CD4-positive, CD25-positive, alpha-beta regulatory T cell (primary cell): ENCODE results near the gene PGM5. TPM values are rescaled to one million over a fixed set of nuclear protein-coding genes. Genes with fewer than 3 reads are reported as not detected.

ENCODE experiments used
- ATAC-seq, 2 donors: fragments of 150-1000 bp; cut with Tn5 transposase; one replicate each; pipeline ENCODE4 v1.10.0; 2021; ENCODE audit warnings: low read depth in 2 of 2, moderate number of reproducible peaks in 2 of 2, moderate library complexity in 1 of 2
- DNase-seq, 3 donors: peaks; one replicate each; pipeline versions ENCODE4 v3.0.0 to v3.0.0-alpha.2; 2012 to 2022; ENCODE audit warnings: mixed read lengths in 1 of 3
- H3K27ac ChIP-seq: one replicate; pipeline ENCODE4 v1.7.0; 2013; ENCODE audit warnings: mild to moderate bottlenecking, low read length; ENCODE audit not compliant: insufficient read depth, poor library complexity, severe bottlenecking
- H3K27me3 ChIP-seq: one replicate; pipeline ENCODE4 v1.7.0; 2013; ENCODE audit warnings: low read length; ENCODE audit not compliant: control insufficient read depth, insufficient read depth
- H3K36me3 ChIP-seq: one replicate; pipeline ENCODE4 v1.7.0; 2013; ENCODE audit warnings: mild to moderate bottlenecking, low read length, moderate library complexity; ENCODE audit not compliant: control insufficient read depth, insufficient read depth
- H3K4me1 ChIP-seq: 2 replicates; pipeline ENCODE4 v1.7.0; 2013; ENCODE audit warnings: mild to moderate bottlenecking, low read length; ENCODE audit not compliant: insufficient read depth, control insufficient read depth, poor library complexity, severe bottlenecking
- H3K4me3 ChIP-seq: one replicate; pipeline ENCODE4 v1.7.0; 2013; ENCODE audit warnings: low read depth, mild to moderate bottlenecking, low read length, moderate library complexity
- H3K9me3 ChIP-seq, 2 experiments: 1 replicate in 1 of 2; 2 replicates in 1 of 2; pipeline ENCODE4 v1.7.0; 2013; ENCODE audit warnings: low read length in 2 of 2, mild to moderate bottlenecking in 1 of 2, moderate library complexity in 1 of 2; ENCODE audit not compliant: control insufficient read depth in 2 of 2
- H3K27ac Mint-ChIP-seq, 3 donors: one replicate each; pipeline ENCODE4 v1.8.0; 2020 to 2022; ENCODE audit warnings: mild to moderate bottlenecking in 3 of 3, mixed read lengths in 3 of 3, moderate library complexity in 2 of 3
- H3K27me3 Mint-ChIP-seq: one replicate; pipeline ENCODE4 v1.8.0; 2022; ENCODE audit warnings: mild to moderate bottlenecking, mixed read lengths
- H3K36me3 Mint-ChIP-seq: one replicate; pipeline ENCODE4 v1.8.0; 2020; ENCODE audit warnings: mixed read lengths
- H3K4me1 Mint-ChIP-seq, 4 donors: one replicate each; pipeline ENCODE4 v1.8.0; 2020 to 2022; ENCODE audit warnings: mixed read lengths in 4 of 4, mild to moderate bottlenecking in 1 of 4
- H3K4me3 Mint-ChIP-seq, 4 donors: one replicate each; pipeline ENCODE4 v1.8.0; 2020 to 2022; ENCODE audit warnings: mild to moderate bottlenecking in 4 of 4, mixed read lengths in 4 of 4, moderate library complexity in 3 of 4
- H3K9me3 Mint-ChIP-seq, 7 donors: one replicate each; pipeline ENCODE4 v1.8.0; 2020 to 2022; ENCODE audit warnings: mixed read lengths in 7 of 7, mild to moderate bottlenecking in 3 of 7, moderate library complexity in 2 of 7
- polyA plus RNA-seq, 4 donors: library from polyadenylated mRNA; unstranded; fragments of 300-500 nt; fragmentation: Illumina TruSeq; gene quantifications; one replicate each; pipeline ENCODE4 v1.2.3, GENCODE V29; 2021
- total RNA-seq: library from RNA; stranded (reverse); gene quantifications from one replicate; pipeline ENCODE4 v1.2.3, GENCODE V29; 2022

The PGM5 gene
- total and polyA plus RNA-seq, 5 donors from 2014 or later, result not detected

DNA sequence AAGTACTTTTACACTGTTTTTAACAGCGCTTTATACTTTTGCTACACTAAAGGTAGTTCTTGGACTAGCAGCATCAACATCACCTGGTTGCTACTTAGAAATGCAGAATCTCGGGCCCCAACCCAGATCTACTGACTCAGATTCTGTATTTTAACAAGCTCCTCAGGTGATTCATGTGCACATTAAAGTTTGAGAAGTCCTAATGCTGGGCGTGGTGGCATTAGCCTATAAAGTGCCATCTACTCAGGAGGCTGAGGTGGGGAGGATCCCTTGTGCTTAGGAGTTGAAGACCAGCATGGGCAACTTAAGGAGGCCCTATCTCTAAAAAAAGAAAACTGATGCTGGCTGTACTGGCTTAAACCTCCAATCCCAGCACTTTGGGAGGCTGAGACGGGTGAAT is 157.6 kb downstream of the PGM5 start:
- Histone ChIP-seq H3K27ac (no peak overlapping the region), H3K9me3 (peaks cover 0 to 7% of the 10 kb centered on the region in 2 experiments), H3K36me3 (no peaks in the 10 kb centered on the region), H3K4me3 (no peak overlapping the region), H3K4me1 (no peaks in the 10 kb centered on the region), H3K27me3 (peaks cover 6% of the 10 kb centered on the region)
- ATAC-seq, result no peak
- H3K9me3 Mint-ChIP-seq, result peaks cover 0 to 9% (median 0%) of the 10 kb centered on the region in 7 donors
- H3K4me1 Mint-ChIP-seq, result no peaks in the 10 kb centered on the region
- peaks cover 4% of the 10 kb centered on the region for H3K27me3 Mint-ChIP-seq
- H3K4me3 Mint-ChIP-seq, result no peak overlapping the region
- H3K27ac Mint-ChIP-seq, result no peak overlapping the region
- no peaks in the 10 kb centered on the region for H3K36me3 Mint-ChIP-seq
- DNase-seq, result no peak

DNA sequence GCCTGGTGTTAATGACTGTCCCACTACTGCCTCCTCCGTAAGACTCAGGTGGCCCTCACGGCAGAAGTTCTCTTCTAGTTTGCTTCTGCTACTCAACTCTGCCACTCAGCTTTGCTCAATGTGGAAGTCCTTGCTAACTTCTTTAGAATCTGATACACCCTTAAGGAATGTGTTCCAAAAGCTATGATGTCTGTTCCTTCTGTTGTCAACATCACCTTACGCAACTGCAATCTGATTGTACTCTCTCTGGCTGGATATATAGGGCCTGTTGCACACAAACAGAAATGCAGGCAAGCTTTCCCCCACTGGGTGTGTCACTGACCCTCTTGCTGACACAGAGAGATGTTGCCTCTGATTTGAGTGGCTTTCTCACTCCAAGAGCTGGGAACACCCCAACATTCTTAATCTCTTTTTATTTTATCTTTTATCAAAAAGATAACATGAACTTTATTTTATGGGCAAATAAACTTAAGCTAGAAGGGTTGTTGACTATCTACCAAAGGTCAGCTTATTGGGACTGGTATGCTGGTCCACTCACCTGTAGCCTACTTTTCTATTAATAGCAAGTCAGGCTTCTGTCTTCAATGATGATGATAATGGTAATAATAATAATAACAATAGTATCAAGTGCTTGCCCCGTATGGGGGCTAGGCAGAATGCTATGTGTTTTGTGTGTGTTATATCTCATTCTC is 159.1 kb downstream of the PGM5 start:
- no peak overlapping the region for H3K4me3 Mint-ChIP-seq
- no peaks in the 10 kb centered on the region for H3K36me3 ChIP-seq
- H3K4me1 Mint-ChIP-seq, result no peaks in the 10 kb centered on the region
- H3K4me1 ChIP-seq, result no peaks in the 10 kb centered on the region
- no peak overlapping the region for H3K27ac ChIP-seq
- H3K27me3 Mint-ChIP-seq, result peaks cover 3% of the 10 kb centered on the region
- no peak for DNase-seq
- no peak overlapping the region for H3K27ac Mint-ChIP-seq
- H3K9me3 Mint-ChIP-seq, result peaks cover 0 to 9% (median 0%) of the 10 kb centered on the region in 7 donors
- no peaks in the 10 kb centered on the region for H3K36me3 Mint-ChIP-seq
- H3K4me3 ChIP-seq, result no peak overlapping the region
- ATAC-seq, result no peak
- H3K27me3 ChIP-seq, result peaks cover 6% of the 10 kb centered on the region
- peaks cover 0 to 7% of the 10 kb centered on the region in 2 experiments for H3K9me3 ChIP-seq

- no peak overlapping the region for H3K27ac Mint-ChIP-seq
- Histone ChIP-seq H3K9me3 (peaks cover 0 to 7% of the 10 kb centered on the region in 2 experiments), H3K36me3 (no peaks in the 10 kb centered on the region), H3K27me3 (no peaks in the 10 kb centered on the region), H3K27ac (no peak overlapping the region), H3K4me3 (no peak overlapping the region), H3K4me1 (no peaks in the 10 kb centered on the region)
- H3K27me3 Mint-ChIP-seq, result peaks cover 4% of the 10 kb centered on the region
- ATAC-seq (no peak), DNase-seq (no peak)
- peaks cover 0 to 9% (median 0%) of the 10 kb centered on the region in 7 donors for H3K9me3 Mint-ChIP-seq
- no peak overlapping the region for H3K4me3 Mint-ChIP-seq
- H3K36me3 Mint-ChIP-seq, result no peaks in the 10 kb centered on the region
- no peaks in the 10 kb centered on the region for H3K4me1 Mint-ChIP-seq
Observed at GRCh38 chr9:68522131-68522530, 165.7 kb downstream of the PGM5 start.

- Mint-ChIP-seq H3K4me3 (no peak overlapping the region), H3K9me3 (peaks cover 0 to 6% (median 0%) of the 10 kb centered on the region in 7 donors), H3K27ac (no peak overlapping the region), H3K27me3 (peaks cover 4% of the 10 kb centered on the region), H3K36me3 (no peaks in the 10 kb centered on the region), H3K4me1 (no peaks in the 10 kb centered on the region)
- DNase-seq (no peak), ATAC-seq (no peak)
- H3K4me3 ChIP-seq, result no peak overlapping the region
- H3K4me1 ChIP-seq, result no peaks in the 10 kb centered on the region
- H3K27me3 ChIP-seq, result no peaks in the 10 kb centered on the region
- peaks cover 0 to 3% of the 10 kb centered on the region in 2 experiments for H3K9me3 ChIP-seq
- H3K36me3 ChIP-seq, result no peaks in the 10 kb centered on the region
- H3K27ac ChIP-seq, result no peak overlapping the region
Observed at GRCh38 chr9:68522954-68523353, 166.5 kb downstream of the PGM5 start.

DNA sequence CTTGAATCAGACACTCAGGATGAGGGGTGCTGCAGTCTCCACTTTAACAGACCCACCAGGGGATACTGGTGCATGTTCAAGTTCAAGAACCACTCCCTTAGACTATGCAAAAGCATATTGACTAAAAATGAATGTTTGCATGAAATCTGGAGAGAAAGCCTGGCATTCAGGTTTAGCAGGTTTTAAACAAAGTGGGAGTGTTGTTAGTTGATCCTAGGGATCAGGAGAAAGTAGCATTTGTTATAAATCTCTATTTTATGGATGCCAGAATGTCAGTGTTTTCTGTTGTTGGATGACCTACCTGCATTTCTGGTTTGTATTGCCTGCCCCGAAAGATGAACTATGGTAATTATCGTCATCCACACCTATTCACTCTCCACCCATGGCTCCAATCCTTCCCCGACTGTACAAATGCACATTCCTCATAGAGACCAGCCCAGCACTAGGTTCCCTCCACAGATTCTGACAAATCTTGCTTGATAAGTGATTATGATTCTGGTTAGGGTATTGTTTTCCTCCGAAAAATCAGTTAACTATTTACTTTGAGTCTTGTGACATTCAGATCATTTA is 167.0 kb downstream of the PGM5 start:
- Mint-ChIP-seq H3K9me3 (peaks cover 0 to 2% (median 0%) of the 10 kb centered on the region in 7 donors), H3K4me3 (no peak overlapping the region), H3K27me3 (peaks cover 4% of the 10 kb centered on the region), H3K36me3 (no peaks in the 10 kb centered on the region), H3K27ac (no peak overlapping the region), H3K4me1 (no peaks in the 10 kb centered on the region)
- Histone ChIP-seq H3K36me3 (no peaks in the 10 kb centered on the region), H3K27ac (no peak overlapping the region), H3K9me3 (no peaks in the 10 kb centered on the region), H3K4me1 (no peaks in the 10 kb centered on the region), H3K4me3 (no peak overlapping the region), H3K27me3 (no peaks in the 10 kb centered on the region)
- ATAC-seq, result no peak
- no peak for DNase-seq

DNA sequence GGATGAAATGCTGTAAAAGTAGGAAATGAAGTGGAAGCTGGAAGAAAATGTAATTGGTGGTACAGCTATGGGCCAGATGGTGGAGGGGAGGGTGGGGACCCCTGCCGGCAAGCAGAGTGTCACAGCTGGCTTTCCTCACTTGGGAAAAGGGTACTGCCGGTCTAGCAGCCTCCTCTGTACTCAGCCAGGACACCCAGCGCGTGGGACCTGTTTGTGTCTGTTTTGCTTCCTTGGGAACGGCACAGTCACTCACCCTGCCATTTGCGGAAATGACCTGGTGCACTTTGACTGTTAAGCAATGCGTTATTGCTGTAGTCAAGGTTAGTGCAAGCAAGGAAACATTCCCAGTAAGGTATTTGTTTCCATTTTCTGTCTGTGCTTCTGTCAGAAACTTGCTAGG is 174.2 kb downstream of the PGM5 start:
- Mint-ChIP-seq H3K4me1 (no peaks in the 10 kb centered on the region), H3K27me3 (peaks cover 10% of the 10 kb centered on the region), H3K9me3 (peaks cover 0 to 1% (median 0%) of the 10 kb centered on the region in 7 donors), H3K36me3 (no peaks in the 10 kb centered on the region), H3K27ac (no peak overlapping the region), H3K4me3 (no peak overlapping the region)
- Histone ChIP-seq H3K4me3 (no peak overlapping the region), H3K27ac (no peak overlapping the region), H3K9me3 (no peaks in the 10 kb centered on the region), H3K27me3 (no peaks in the 10 kb centered on the region), H3K36me3 (no peaks in the 10 kb centered on the region), H3K4me1 (no peaks in the 10 kb centered on the region)
- ATAC-seq (no peak), DNase-seq (no peak)

GRCh38 chr9:68532131-68532530 is 175.7 kb downstream of the PGM5 start:
- peaks cover 6% of the 10 kb centered on the region for H3K27me3 Mint-ChIP-seq
- no peaks in the 10 kb centered on the region for H3K36me3 ChIP-seq
- no peak overlapping the region for H3K27ac Mint-ChIP-seq
- no peaks in the 10 kb centered on the region for H3K9me3 ChIP-seq
- H3K4me1 ChIP-seq, result no peaks in the 10 kb centered on the region
- H3K4me3 ChIP-seq, result no peak overlapping the region
- no peaks in the 10 kb centered on the region for H3K36me3 Mint-ChIP-seq
- H3K9me3 Mint-ChIP-seq, result peaks cover 0 to 1% (median 0%) of the 10 kb centered on the region in 7 donors
- DNase-seq (no peak), ATAC-seq (no peak)
- H3K4me1 Mint-ChIP-seq, result no peaks in the 10 kb centered on the region
- H3K27ac ChIP-seq, result no peak overlapping the region
- no peak overlapping the region for H3K4me3 Mint-ChIP-seq
- H3K27me3 ChIP-seq, result no peaks in the 10 kb centered on the region

DNA sequence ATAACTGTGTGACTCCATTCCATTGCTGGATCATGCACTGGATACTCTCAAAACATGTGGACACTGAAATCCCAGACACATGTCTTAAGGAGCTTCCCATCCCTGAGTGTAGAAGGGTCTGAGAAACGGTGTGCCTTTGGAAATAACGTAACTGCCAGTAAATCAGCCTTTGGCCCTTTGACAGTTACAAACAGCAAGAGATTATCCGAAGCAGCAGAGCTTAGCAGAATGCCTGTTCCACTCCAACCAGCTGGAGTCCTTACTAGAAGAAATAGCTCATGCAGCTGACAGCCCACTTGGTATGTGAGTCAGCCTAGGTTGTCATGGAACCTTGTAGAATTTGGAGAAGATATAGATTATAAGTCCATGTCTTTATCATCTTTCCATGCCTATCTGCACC is 177.3 kb downstream of the PGM5 start:
- Histone ChIP-seq H3K4me3 (no peak overlapping the region), H3K27me3 (no peaks in the 10 kb centered on the region), H3K4me1 (no peaks in the 10 kb centered on the region), H3K27ac (no peak overlapping the region), H3K36me3 (no peaks in the 10 kb centered on the region), H3K9me3 (no peaks in the 10 kb centered on the region)
- no peak overlapping the region for H3K27ac Mint-ChIP-seq
- H3K9me3 Mint-ChIP-seq, result peaks cover 0 to 1% (median 0%) of the 10 kb centered on the region in 7 donors
- ATAC-seq (no peak), DNase-seq (no peak)
- peaks cover 12% of the 10 kb centered on the region for H3K27me3 Mint-ChIP-seq
- H3K36me3 Mint-ChIP-seq, result no peaks in the 10 kb centered on the region
- H3K4me3 Mint-ChIP-seq, result no peak overlapping the region
- H3K4me1 Mint-ChIP-seq, result no peaks in the 10 kb centered on the region
